GM12875 (cell line): Measurements from ENCODE around the gene MOCOS.

Experiments
- H3K4me3 ChIP-seq: one replicate; pipeline ENCODE4 v1.5.1; 2011; ENCODE audit warnings: low read depth, low read length, control low read depth
- TF ChIP-seq, protein P1 (sequence below): IDR thresholded peaks from 2 replicates; pipeline ENCODE4 v1.5.1; 2011; ENCODE audit warnings: low read depth, mild to moderate bottlenecking, control low read depth, inconsistent platforms, low read length, moderate library complexity, borderline replicate concordance; ENCODE audit not compliant: insufficient read depth

The MOCOS gene

DNA sequence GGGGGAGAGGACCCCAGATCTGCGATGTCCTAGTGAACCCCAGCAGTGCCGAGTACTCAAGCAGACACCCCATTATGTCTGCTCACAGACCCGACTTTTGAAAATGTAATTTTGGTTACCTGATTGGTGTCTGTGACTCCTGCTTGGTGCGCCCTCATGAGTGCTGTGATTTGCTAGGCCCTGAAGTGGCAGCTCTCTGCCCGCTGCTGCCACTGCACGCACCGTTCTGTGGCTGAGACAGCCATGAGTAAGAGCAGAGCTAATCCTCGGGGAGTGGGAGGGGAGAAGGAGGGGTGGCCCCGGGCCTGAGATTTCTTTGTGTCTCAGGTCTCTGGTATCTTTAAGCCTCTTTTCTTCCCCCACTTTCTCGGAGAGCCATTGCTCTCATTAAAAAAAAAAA is 128.4 kb downstream of the MOCOS start:
- no peak overlapping the region for H3K4me3 ChIP-seq
- TF ChIP-seq, protein P1, sequence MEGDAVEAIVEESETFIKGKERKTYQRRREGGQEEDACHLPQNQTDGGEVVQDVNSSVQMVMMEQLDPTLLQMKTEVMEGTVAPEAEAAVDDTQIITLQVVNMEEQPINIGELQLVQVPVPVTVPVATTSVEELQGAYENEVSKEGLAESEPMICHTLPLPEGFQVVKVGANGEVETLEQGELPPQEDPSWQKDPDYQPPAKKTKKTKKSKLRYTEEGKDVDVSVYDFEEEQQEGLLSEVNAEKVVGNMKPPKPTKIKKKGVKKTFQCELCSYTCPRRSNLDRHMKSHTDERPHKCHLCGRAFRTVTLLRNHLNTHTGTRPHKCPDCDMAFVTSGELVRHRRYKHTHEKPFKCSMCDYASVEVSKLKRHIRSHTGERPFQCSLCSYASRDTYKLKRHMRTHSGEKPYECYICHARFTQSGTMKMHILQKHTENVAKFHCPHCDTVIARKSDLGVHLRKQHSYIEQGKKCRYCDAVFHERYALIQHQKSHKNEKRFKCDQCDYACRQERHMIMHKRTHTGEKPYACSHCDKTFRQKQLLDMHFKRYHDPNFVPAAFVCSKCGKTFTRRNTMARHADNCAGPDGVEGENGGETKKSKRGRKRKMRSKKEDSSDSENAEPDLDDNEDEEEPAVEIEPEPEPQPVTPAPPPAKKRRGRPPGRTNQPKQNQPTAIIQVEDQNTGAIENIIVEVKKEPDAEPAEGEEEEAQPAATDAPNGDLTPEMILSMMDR = no peak

DNA sequence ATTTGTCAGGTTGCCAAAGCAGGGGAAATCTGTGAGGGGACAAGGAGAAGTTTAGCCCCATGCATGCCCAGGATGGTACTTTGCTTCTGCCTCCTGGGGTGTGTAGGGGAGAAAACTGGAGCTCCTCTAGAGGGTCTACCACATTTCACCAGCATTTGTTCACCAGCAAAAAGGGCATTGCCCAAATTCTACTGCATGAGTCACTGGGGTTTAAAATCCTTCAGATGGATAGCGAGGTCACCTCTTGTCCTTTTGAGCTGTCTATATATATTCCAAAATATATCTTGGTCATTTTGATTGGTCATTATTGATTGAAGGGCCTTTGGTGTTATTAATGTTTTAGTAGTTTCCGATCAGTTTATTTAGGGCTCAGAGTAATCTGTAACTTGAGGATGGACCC is 128.9 kb downstream of the MOCOS start:
- H3K4me3 ChIP-seq = no peak overlapping the region
- TF ChIP-seq, protein P1 = no peak
